IPS DF 6.9 (cell line): ENCODE measurements around the gene SRPX.

Experiments
- DNase-seq: peaks from one replicate; pipeline ENCODE4 v3.0.0-alpha.2; 2013; ENCODE audit warnings: low read depth, low spot score
- H3K27ac ChIP-seq: one replicate; pipeline ENCODE4 v1.5.1; 2013; ENCODE audit warnings: low read length, control low read depth
- H3K27me3 ChIP-seq: 2 replicates; pipeline ENCODE4 v1.6.1; 2013; ENCODE audit warnings: mild to moderate bottlenecking, low read length; ENCODE audit not compliant: control insufficient read depth, insufficient read depth
- H3K36me3 ChIP-seq: 2 replicates; pipeline ENCODE4 v1.6.1; 2013; ENCODE audit warnings: low read length; ENCODE audit not compliant: control insufficient read depth, insufficient read depth
- H3K4me1 ChIP-seq: 2 replicates; pipeline ENCODE4 v1.6.1; 2013; ENCODE audit warnings: low read length; ENCODE audit not compliant: control insufficient read depth, insufficient read depth
- H3K4me3 ChIP-seq: 2 replicates; pipeline ENCODE4 v1.5.1; 2013; ENCODE audit warnings: mild to moderate bottlenecking, low read length
- H3K9me3 ChIP-seq: 2 replicates; pipeline ENCODE4 v1.6.1; 2013; ENCODE audit warnings: low read length, inconsistent platforms; ENCODE audit not compliant: control insufficient read depth, insufficient read depth
- whole genome bisulfite sequencing: extraction: QIAGEN DNeasy Blood & Tissue Kit; methylation state at CpG from one replicate; pipeline ENCODE4 v1.1.7; 2013; ENCODE audit warnings: mixed read lengths, missing lambda C conversion rate; ENCODE audit not compliant: insufficient read length, insufficient coverage; 5-methylcytosine and 5-hydroxymethylcytosine counted together

SRPX gene

DNA sequence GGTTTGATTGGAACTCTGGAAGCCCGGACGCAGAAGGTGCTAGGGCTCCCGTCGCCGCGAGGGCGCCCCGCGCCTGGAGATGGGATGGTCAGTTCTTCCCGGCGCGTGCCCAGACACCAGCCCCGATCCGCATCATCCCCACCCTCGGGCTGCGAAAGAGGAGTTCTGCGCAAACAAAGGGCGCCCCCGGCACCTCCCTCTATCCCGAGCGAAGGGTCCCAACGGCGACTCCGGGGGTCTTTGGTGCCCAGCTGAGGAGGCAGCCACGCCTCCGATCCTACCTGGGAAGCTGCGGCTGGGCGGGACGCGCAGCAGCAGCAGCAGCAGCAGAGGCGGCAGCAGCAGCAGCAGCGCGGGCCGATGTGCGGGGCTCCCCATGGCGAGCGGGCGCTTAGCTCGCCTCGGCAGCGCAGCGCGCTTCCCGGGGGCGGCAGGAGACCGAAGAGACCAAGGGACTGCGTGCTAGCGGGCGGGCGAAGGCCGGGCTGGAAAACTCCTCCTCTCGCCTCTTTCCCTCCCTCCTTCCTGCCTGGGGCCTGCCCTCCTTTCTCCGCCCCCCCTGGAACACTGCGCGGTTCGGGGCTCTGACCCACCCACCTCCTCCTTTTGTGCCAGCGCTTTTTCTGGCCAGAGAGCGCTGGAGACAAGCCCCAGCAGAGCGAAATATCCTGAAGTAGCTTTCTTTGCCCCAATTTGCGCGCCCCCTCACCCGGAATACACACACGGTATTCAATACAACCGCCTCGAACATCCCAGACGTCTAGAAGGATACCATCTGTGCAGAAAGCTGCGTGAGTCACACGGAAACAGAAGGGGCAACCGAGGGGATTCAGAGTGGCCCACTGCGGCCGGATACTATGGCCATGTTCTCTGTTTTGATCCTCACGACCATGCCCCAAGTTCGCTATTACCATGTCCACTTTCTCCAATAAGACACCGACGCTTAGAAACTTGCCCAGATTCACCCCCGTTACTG, at the start of gene SRPX:
TSS of gene SRPX (minus strand) at position 457 of the 976 bp plus-strand sequence. CDS start at position 378, 79 bp downstream.
- Histone ChIP-seq H3K27me3 (peaks cover 6% of the 10 kb centered on the region; the same call in 1 of the 2 replicates), H3K9me3 (no peaks in the 10 kb centered on the region), H3K4me3 (peak within 1 kb of the TSS; percentile 57; the same call in 1 of the 2 replicates), H3K36me3 (no peaks in the 10 kb centered on the region), H3K27ac (no peak within 1 kb of the TSS), H3K4me1 (peaks cover 2% of the 10 kb centered on the region; the same call in 1 of the 2 replicates)
- DNase-seq, result no peak
- WGBS, result no CpG with 5 or more reads among the region's 76 CpGs

GRCh38 chrX:38268011-38268410, 47.3 kb upstream of the SRPX start:
- H3K4me3 ChIP-seq, result no peak overlapping the region
- no peak for DNase-seq
- no peaks in the 10 kb centered on the region for H3K9me3 ChIP-seq
- H3K27me3 ChIP-seq, result no peaks in the 10 kb centered on the region
- WGBS, result no CpG with 5 or more reads among the region's 3 CpGs
- H3K36me3 ChIP-seq, result no peaks in the 10 kb centered on the region
- no peak overlapping the region for H3K27ac ChIP-seq
- H3K4me1 ChIP-seq, result no peaks in the 10 kb centered on the region

- no peaks in the 10 kb centered on the region for H3K9me3 ChIP-seq
- H3K27me3 ChIP-seq, result no peaks in the 10 kb centered on the region
- no peak overlapping the region for H3K4me3 ChIP-seq
- H3K27ac ChIP-seq, result no peak overlapping the region
- H3K4me1 ChIP-seq, result no peaks in the 10 kb centered on the region
- no peaks in the 10 kb centered on the region for H3K36me3 ChIP-seq
- no CpG with 5 or more reads among the region's 9 CpGs for WGBS
- no peak for DNase-seq
Measured at GRCh38 chrX:38262715-38263620, 42.3 kb upstream of the SRPX start.

DNA sequence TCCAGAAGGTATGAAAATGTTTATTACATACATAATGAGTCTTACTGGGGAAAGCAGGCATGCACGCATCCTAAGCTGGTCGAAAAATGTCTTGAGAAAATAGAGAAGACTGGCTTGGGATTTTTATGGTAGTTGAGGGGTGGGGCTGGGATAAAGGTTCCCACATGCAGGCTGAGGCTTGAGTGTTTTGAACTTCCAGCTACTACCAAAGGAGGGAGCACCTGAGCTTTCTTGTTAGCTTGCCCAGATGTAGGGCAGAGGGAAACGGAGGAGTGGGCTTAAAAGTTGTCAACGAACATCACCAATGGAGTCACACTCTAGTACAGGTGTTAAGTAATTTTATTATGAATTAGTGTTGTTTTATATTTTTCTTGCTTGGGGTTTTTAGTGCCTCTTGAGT, 39.6 kb upstream of the SRPX start:
- H3K4me1 ChIP-seq, result no peaks in the 10 kb centered on the region
- H3K9me3 ChIP-seq, result no peaks in the 10 kb centered on the region
- H3K27me3 ChIP-seq, result no peaks in the 10 kb centered on the region
- WGBS, result no CpG with 5 or more reads among the region's 4 CpGs
- no peak overlapping the region for H3K27ac ChIP-seq
- no peak overlapping the region for H3K4me3 ChIP-seq
- DNase-seq, result peak; percentile 18
- H3K36me3 ChIP-seq, result no peaks in the 10 kb centered on the region

DNA sequence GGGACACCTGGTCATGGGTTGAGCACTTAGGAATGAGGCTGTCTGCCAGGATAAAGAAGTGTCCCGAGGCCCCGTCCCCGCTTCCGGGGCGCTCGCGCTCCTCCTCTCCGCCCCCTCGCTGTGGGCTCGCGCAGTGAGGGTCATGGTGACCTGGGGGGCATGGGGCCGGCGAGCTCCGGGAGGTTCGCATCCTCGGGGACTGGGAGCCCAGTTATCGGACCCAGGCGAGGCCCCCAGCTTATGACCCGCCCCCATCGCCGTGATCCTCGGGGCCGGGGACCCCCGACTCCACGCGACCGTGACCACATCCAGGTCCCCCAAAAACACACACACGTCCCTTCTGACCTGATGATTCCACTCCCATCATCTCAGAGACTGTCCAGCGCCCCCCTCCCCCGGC, 35.3 kb upstream of the SRPX start:
- Histone ChIP-seq H3K27me3 (no peaks in the 10 kb centered on the region), H3K36me3 (no peaks in the 10 kb centered on the region), H3K27ac (no peak overlapping the region), H3K9me3 (no peaks in the 10 kb centered on the region), H3K4me1 (no peaks in the 10 kb centered on the region), H3K4me3 (no peak overlapping the region)
- no peak for DNase-seq
- WGBS, result no CpG with 5 or more reads among the region's 30 CpGs

GRCh38 chrX:38249965-38250364, 29.3 kb upstream of the SRPX start:
- Histone ChIP-seq H3K36me3 (no peaks in the 10 kb centered on the region), H3K4me1 (no peaks in the 10 kb centered on the region), H3K9me3 (no peaks in the 10 kb centered on the region), H3K27ac (no peak overlapping the region), H3K4me3 (no peak overlapping the region), H3K27me3 (no peaks in the 10 kb centered on the region)
- no CpG with 5 or more reads among the region's 2 CpGs for WGBS
- DNase-seq, result no peak

DNA sequence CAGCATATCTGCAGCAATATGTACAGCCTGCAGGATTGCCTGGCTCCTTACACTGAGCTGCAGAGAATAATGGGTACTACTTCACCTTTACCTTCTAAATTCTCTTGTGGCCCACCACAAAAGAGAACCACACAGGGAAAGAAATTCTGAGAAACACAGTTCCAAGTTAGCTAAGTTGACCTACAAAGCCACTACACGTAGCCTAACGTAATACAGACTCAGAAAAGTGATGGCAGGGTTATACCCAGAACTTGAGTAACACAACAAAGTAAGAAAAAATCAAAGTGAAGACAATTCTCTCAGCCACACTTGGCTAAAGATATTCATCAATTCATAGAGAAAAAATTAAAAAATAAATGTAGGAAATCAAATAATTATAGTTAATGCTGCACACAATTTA, 26.4 kb upstream of the SRPX start:
- Histone ChIP-seq H3K4me1 (no peaks in the 10 kb centered on the region), H3K27ac (no peak overlapping the region), H3K27me3 (no peaks in the 10 kb centered on the region), H3K9me3 (no peaks in the 10 kb centered on the region), H3K4me3 (no peak overlapping the region), H3K36me3 (no peaks in the 10 kb centered on the region)
- no CpG with 5 or more reads among the region's 2 CpGs for WGBS
- DNase-seq, result no peak

- Histone ChIP-seq H3K27ac (no peak overlapping the region), H3K4me3 (no peak overlapping the region)
- no CpG with 5 or more reads among the region's 2 CpGs for WGBS
Measured at GRCh38 chrX:38240541-38240940, 19.9 kb upstream of the SRPX start.

GRCh38 chrX:38236901-38237615, 16.4 kb upstream of the SRPX start:
- Histone ChIP-seq H3K4me3 (no peak overlapping the region), H3K9me3 (no peaks in the 10 kb centered on the region), H3K36me3 (no peaks in the 10 kb centered on the region), H3K4me1 (0 out of 2 replicates have a peak, but pooled peaks cover 2% of the 10 kb centered on the region), H3K27ac (no peak overlapping the region), H3K27me3 (no peaks in the 10 kb centered on the region)
- WGBS, result no CpG with 5 or more reads among the region's 6 CpGs
- DNase-seq, result no peak

More at GRCh38 chrX:38240541-38240940, 19.9 kb upstream of the SRPX start:
- Histone ChIP-seq H3K9me3 (no peaks in the 10 kb centered on the region), H3K4me1 (no peaks in the 10 kb centered on the region), H3K27me3 (no peaks in the 10 kb centered on the region), H3K36me3 (no peaks in the 10 kb centered on the region)
- no peak for DNase-seq
